ENCODE data around the gene ETV6.
A peak's percentile ranks its signal among the peaks of the same experiment; 100 is the strongest.

The ETV6 gene

GRCh38 chr12:11767029-11767724 lies 117.7 kb downstream of the ETV6 start:
- H3K27ac Mint-ChIP-seq: no peak overlapping the region
- no peak for DNase-seq (ENCODE audit: low spot score)
- H3K36me3 Mint-ChIP-seq (ENCODE audit: low read depth): peaks cover 10% of the 10 kb centered on the region
- peaks cover 68% of the 10 kb centered on the region for H3K4me1 Mint-ChIP-seq (ENCODE audit: low read depth)
- peak overlapping the region; percentile 74 for H3K4me3 Mint-ChIP-seq
- H3K9me3 Mint-ChIP-seq: no peaks in the 10 kb centered on the region
- no peaks in the 10 kb centered on the region for H3K27me3 Mint-ChIP-seq (ENCODE audit: low read depth)

GRCh38 chr12:11767798-11768197 lies 118.3 kb downstream of the ETV6 start:
- Mint-ChIP-seq H3K27me3 (ENCODE audit: low read depth) (no peaks in the 10 kb centered on the region), H3K36me3 (ENCODE audit: low read depth) (peaks cover 13% of the 10 kb centered on the region), H3K4me3 (no peak overlapping the region), H3K27ac (no peak overlapping the region), H3K9me3 (no peaks in the 10 kb centered on the region), H3K4me1 (ENCODE audit: low read depth) (peaks cover 71% of the 10 kb centered on the region)
- no peak for DNase-seq (ENCODE audit: low spot score)

GRCh38 chr12:11768233-11768965 lies 118.9 kb downstream of the ETV6 start:
- H3K4me3 Mint-ChIP-seq: no peak overlapping the region
- H3K27ac Mint-ChIP-seq: no peak overlapping the region
- H3K4me1 Mint-ChIP-seq (ENCODE audit: low read depth): peaks cover 67% of the 10 kb centered on the region
- H3K36me3 Mint-ChIP-seq (ENCODE audit: low read depth): peaks cover 13% of the 10 kb centered on the region
- H3K9me3 Mint-ChIP-seq: no peaks in the 10 kb centered on the region
- no peaks in the 10 kb centered on the region for H3K27me3 Mint-ChIP-seq (ENCODE audit: low read depth)
- no peak for DNase-seq (ENCODE audit: low spot score)

- no peak for DNase-seq (ENCODE audit: low spot score)
- Mint-ChIP-seq H3K27ac (no peak overlapping the region), H3K9me3 (no peaks in the 10 kb centered on the region), H3K4me1 (ENCODE audit: low read depth) (peaks cover 73% of the 10 kb centered on the region), H3K36me3 (ENCODE audit: low read depth) (peaks cover 14% of the 10 kb centered on the region), H3K4me3 (no peak overlapping the region), H3K27me3 (ENCODE audit: low read depth) (no peaks in the 10 kb centered on the region)
These were observed 120.4 kb downstream of the ETV6 start for GRCh38 chr12:11769723-11770514.

GRCh38 chr12:11771356-11771755 lies 121.9 kb downstream of the ETV6 start:
- Mint-ChIP-seq H3K36me3 (ENCODE audit: low read depth) (peaks cover 15% of the 10 kb centered on the region), H3K9me3 (no peaks in the 10 kb centered on the region), H3K27me3 (ENCODE audit: low read depth) (no peaks in the 10 kb centered on the region), H3K4me1 (ENCODE audit: low read depth) (peaks cover 60% of the 10 kb centered on the region), H3K27ac (peak overlapping the region; percentile 62), H3K4me3 (no peak overlapping the region)
- DNase-seq (ENCODE audit: low spot score): peak; percentile 31

- no peak overlapping the region for H3K4me3 Mint-ChIP-seq
- peaks cover 15% of the 10 kb centered on the region for H3K36me3 Mint-ChIP-seq (ENCODE audit: low read depth)
- H3K27me3 Mint-ChIP-seq (ENCODE audit: low read depth): no peaks in the 10 kb centered on the region
- H3K4me1 Mint-ChIP-seq (ENCODE audit: low read depth): peaks cover 54% of the 10 kb centered on the region
- no peaks in the 10 kb centered on the region for H3K9me3 Mint-ChIP-seq
- peak; percentile 30 for DNase-seq (ENCODE audit: low spot score)
- H3K27ac Mint-ChIP-seq: peak overlapping the region; percentile 26
These were observed 122.5 kb downstream of the ETV6 start for GRCh38 chr12:11771895-11772502.

- no peak for DNase-seq (ENCODE audit: low spot score)
- Mint-ChIP-seq H3K9me3 (no peaks in the 10 kb centered on the region), H3K4me1 (ENCODE audit: low read depth) (peaks cover 58% of the 10 kb centered on the region), H3K27ac (no peak overlapping the region), H3K4me3 (no peak overlapping the region), H3K36me3 (ENCODE audit: low read depth) (peaks cover 17% of the 10 kb centered on the region), H3K27me3 (ENCODE audit: low read depth) (no peaks in the 10 kb centered on the region)
These were observed 124.6 kb downstream of the ETV6 start for GRCh38 chr12:11773889-11774677.

GRCh38 chr12:11774821-11775220 lies 125.3 kb downstream of the ETV6 start:
- Mint-ChIP-seq H3K36me3 (ENCODE audit: low read depth) (peaks cover 17% of the 10 kb centered on the region), H3K4me1 (ENCODE audit: low read depth) (peaks cover 54% of the 10 kb centered on the region), H3K9me3 (no peaks in the 10 kb centered on the region), H3K27ac (no peak overlapping the region), H3K4me3 (no peak overlapping the region), H3K27me3 (ENCODE audit: low read depth) (no peaks in the 10 kb centered on the region)
- no peak for DNase-seq (ENCODE audit: low spot score)

GRCh38 chr12:11776316-11776715 lies 126.8 kb downstream of the ETV6 start:
- Mint-ChIP-seq H3K4me3 (no peak overlapping the region), H3K4me1 (ENCODE audit: low read depth) (peaks cover 52% of the 10 kb centered on the region), H3K27ac (no peak overlapping the region), H3K36me3 (ENCODE audit: low read depth) (peaks cover 10% of the 10 kb centered on the region), H3K27me3 (ENCODE audit: low read depth) (no peaks in the 10 kb centered on the region), H3K9me3 (no peaks in the 10 kb centered on the region)
- no peak for DNase-seq (ENCODE audit: low spot score)

GRCh38 chr12:11777451-11777850 lies 128.0 kb downstream of the ETV6 start:
- no peak overlapping the region for H3K27ac Mint-ChIP-seq
- DNase-seq (ENCODE audit: low spot score): no peak
- no peaks in the 10 kb centered on the region for H3K27me3 Mint-ChIP-seq (ENCODE audit: low read depth)
- no peaks in the 10 kb centered on the region for H3K9me3 Mint-ChIP-seq
- peaks cover 40% of the 10 kb centered on the region for H3K4me1 Mint-ChIP-seq (ENCODE audit: low read depth)
- no peak overlapping the region for H3K4me3 Mint-ChIP-seq
- peaks cover 6% of the 10 kb centered on the region for H3K36me3 Mint-ChIP-seq (ENCODE audit: low read depth)

- DNase-seq (ENCODE audit: low spot score): no peak
- H3K27me3 Mint-ChIP-seq (ENCODE audit: low read depth): no peaks in the 10 kb centered on the region
- peaks cover 6% of the 10 kb centered on the region for H3K36me3 Mint-ChIP-seq (ENCODE audit: low read depth)
- H3K9me3 Mint-ChIP-seq: no peaks in the 10 kb centered on the region
- peaks cover 41% of the 10 kb centered on the region for H3K4me1 Mint-ChIP-seq (ENCODE audit: low read depth)
- peak overlapping the region; percentile 47 for H3K27ac Mint-ChIP-seq
- H3K4me3 Mint-ChIP-seq: no peak overlapping the region
These were observed 128.5 kb downstream of the ETV6 start for GRCh38 chr12:11777962-11778361.

GRCh38 chr12:11778713-11779685 lies 129.5 kb downstream of the ETV6 start:
- Mint-ChIP-seq H3K27me3 (ENCODE audit: low read depth) (no peaks in the 10 kb centered on the region), H3K4me1 (ENCODE audit: low read depth) (peaks cover 43% of the 10 kb centered on the region), H3K9me3 (no peaks in the 10 kb centered on the region), H3K4me3 (peak overlapping the region; percentile 6), H3K27ac (no peak overlapping the region), H3K36me3 (ENCODE audit: low read depth) (peaks cover 6% of the 10 kb centered on the region)
- DNase-seq (ENCODE audit: low spot score): peak; percentile 29

Data from T-helper 2 cell treated with Interferon-gamma antibody and Interleukin-4, amounts not matched to agents 5 μg/mL and 100 μg/mL, for 36 hours (primary cell).